ENCODE data around the gene GPX8.
A peak's percentile ranks its signal among the peaks of the same experiment; 100 is the strongest.

GPX8 gene

GRCh38 chr5:55160493-55161209 lies 680 bp downstream of the GPX8 start:
- Histone ChIP-seq H3K4me1 (ENCODE audit: control insufficient read depth in 1 of 2, insufficient read depth in 1 of 2, low read depth in 1 of 2, low read length in 1 of 2) (no peaks in the 10 kb centered on the region), H3K27ac (no peak overlapping the region), H3K4me3 (ENCODE audit: low read depth in 1 of 2, low read length in 1 of 2) (no peak overlapping the region), H3K9me3 (no peaks in the 10 kb centered on the region), H3K27me3 (peaks cover 76% of the 10 kb centered on the region), H3K36me3 (no peaks in the 10 kb centered on the region)
- TF ChIP-seq, protein P1, sequence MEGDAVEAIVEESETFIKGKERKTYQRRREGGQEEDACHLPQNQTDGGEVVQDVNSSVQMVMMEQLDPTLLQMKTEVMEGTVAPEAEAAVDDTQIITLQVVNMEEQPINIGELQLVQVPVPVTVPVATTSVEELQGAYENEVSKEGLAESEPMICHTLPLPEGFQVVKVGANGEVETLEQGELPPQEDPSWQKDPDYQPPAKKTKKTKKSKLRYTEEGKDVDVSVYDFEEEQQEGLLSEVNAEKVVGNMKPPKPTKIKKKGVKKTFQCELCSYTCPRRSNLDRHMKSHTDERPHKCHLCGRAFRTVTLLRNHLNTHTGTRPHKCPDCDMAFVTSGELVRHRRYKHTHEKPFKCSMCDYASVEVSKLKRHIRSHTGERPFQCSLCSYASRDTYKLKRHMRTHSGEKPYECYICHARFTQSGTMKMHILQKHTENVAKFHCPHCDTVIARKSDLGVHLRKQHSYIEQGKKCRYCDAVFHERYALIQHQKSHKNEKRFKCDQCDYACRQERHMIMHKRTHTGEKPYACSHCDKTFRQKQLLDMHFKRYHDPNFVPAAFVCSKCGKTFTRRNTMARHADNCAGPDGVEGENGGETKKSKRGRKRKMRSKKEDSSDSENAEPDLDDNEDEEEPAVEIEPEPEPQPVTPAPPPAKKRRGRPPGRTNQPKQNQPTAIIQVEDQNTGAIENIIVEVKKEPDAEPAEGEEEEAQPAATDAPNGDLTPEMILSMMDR (IDR thresholded peaks at IDR 0.05), result no peak

DNA sequence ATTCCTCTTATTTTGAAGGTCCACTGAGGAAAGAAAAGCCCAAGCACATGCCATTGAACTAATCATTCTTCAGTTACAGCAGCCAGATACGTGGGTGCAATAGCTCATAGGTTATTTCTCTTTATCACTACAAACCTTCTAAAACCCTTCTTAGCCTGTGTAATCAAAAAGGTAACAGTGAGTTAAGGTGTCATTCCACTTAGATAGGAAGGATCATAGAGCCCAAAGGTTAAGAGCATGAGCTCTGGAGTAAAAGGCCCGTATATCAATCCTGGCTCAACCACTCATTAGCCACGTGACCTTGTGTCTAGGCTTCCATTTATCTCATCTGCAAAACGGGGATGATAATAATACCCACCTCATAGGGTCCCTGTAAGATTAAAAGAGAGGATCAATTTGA lies 2.7 kb downstream of the GPX8 start:
- Histone ChIP-seq H3K36me3 (no peaks in the 10 kb centered on the region), H3K9me3 (no peaks in the 10 kb centered on the region), H3K27ac (no peak overlapping the region), H3K4me1 (ENCODE audit: control insufficient read depth in 1 of 2, insufficient read depth in 1 of 2, low read depth in 1 of 2, low read length in 1 of 2) (no peaks in the 10 kb centered on the region), H3K27me3 (peaks cover 94% of the 10 kb centered on the region), H3K4me3 (ENCODE audit: low read depth in 1 of 2, low read length in 1 of 2) (no peak overlapping the region)
- TF ChIP-seq, protein P1 (IDR thresholded peaks at IDR 0.05), result no peak

- Histone ChIP-seq H3K27ac (no peak overlapping the region), H3K4me3 (ENCODE audit: low read depth in 1 of 2, low read length in 1 of 2) (no peak overlapping the region), H3K4me1 (ENCODE audit: control insufficient read depth in 1 of 2, insufficient read depth in 1 of 2, low read depth in 1 of 2, low read length in 1 of 2) (peaks cover 24 to 25% of the 10 kb centered on the region in 2 experiments), H3K27me3 (peaks cover 100% of the 10 kb centered on the region), H3K9me3 (no peaks in the 10 kb centered on the region), H3K36me3 (no peaks in the 10 kb centered on the region)
- TF ChIP-seq, protein P1 (IDR thresholded peaks at IDR 0.05), result no peak
Measured at GRCh38 chr5:55171471-55171870, 11.5 kb downstream of the GPX8 start.

GRCh38 chr5:55172051-55172899 lies 12.3 kb downstream of the GPX8 start:
- Histone ChIP-seq H3K4me3 (ENCODE audit: low read depth in 1 of 2, low read length in 1 of 2) (peak overlapping the region; percentile 52 to 61), H3K4me1 (ENCODE audit: control insufficient read depth in 1 of 2, insufficient read depth in 1 of 2, low read depth in 1 of 2, low read length in 1 of 2) (peaks cover 28 to 29% of the 10 kb centered on the region in 2 experiments), H3K27me3 (peaks cover 100% of the 10 kb centered on the region), H3K9me3 (no peaks in the 10 kb centered on the region), H3K36me3 (no peaks in the 10 kb centered on the region), H3K27ac (no peak overlapping the region)
- TF ChIP-seq, protein P1 (IDR thresholded peaks at IDR 0.05), result peak; percentile 39

GRCh38 chr5:55172937-55173686 lies 13.1 kb downstream of the GPX8 start, which contains the start of gene CDC20B:
TSS of gene CDC20B (minus strand) at chr5:55173177. CDS start at chr5:55173000, 177 bp downstream.
- Histone ChIP-seq H3K9me3 (no peaks in the 10 kb centered on the region), H3K4me3 (ENCODE audit: low read depth in 1 of 2, low read length in 1 of 2) (peak within 1 kb of the TSS; percentile 52 to 61), H3K27me3 (peaks cover 100% of the 10 kb centered on the region), H3K36me3 (no peaks in the 10 kb centered on the region), H3K27ac (no peak within 1 kb of the TSS), H3K4me1 (ENCODE audit: control insufficient read depth in 1 of 2, insufficient read depth in 1 of 2, low read depth in 1 of 2, low read length in 1 of 2) (peaks cover 28 to 29% of the 10 kb centered on the region in 2 experiments)
- TF ChIP-seq, protein P1 (IDR thresholded peaks at IDR 0.05), result no peak

Data from neutrophil (primary cell).